Measurements from ENCODE around the gene UCP2. TPM values are rescaled to one million over a fixed set of nuclear protein-coding genes. Genes with fewer than 3 reads are reported as not detected.

The UCP2 gene, protein sequence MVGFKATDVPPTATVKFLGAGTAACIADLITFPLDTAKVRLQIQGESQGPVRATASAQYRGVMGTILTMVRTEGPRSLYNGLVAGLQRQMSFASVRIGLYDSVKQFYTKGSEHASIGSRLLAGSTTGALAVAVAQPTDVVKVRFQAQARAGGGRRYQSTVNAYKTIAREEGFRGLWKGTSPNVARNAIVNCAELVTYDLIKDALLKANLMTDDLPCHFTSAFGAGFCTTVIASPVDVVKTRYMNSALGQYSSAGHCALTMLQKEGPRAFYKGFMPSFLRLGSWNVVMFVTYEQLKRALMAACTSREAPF
- total RNA-seq (100 to 1,000 TPM; 467 to 468 TPM), total RNA-seq (5.0 to 409 (median 52.6) reads per million in 172 experiments)
- polyA plus RNA-seq (2013, experiment 1 of 2), result 435 TPM
- 492 TPM for polyA plus RNA-seq (2013, experiment 2 of 2)

- H3K9me3 Mint-ChIP-seq, result no peaks in the 10 kb centered on the region
- no peaks in the 10 kb centered on the region for H3K27me3 ChIP-seq (ENCODE audit: control insufficient read depth in 1 of 2, insufficient read depth in 2 of 2, low read length in 2 of 2)
- peaks cover 56% of the 10 kb centered on the region for H3K36me3 Mint-ChIP-seq (ENCODE audit: low read depth)
- H3K27ac ChIP-seq (ENCODE audit: low read depth in 1 of 2, low read length in 2 of 2), result peak within 1 kb of the TSS; percentile 81 to 96
- H3K4me3 ChIP-seq (ENCODE audit: low read length), result peak within 1 kb of the TSS; percentile 87
- H3K27ac Mint-ChIP-seq, result peak within 1 kb of the TSS; percentile 98
- ChIA-PET CTCF (interaction anchor here (1.0 to 4.2 kb wide), 3 partner anchors 12 to 22 kb away, joined by 7 to 26 read pairs (median 14); no protein-coding TSS in a partner anchor), POLR2A (interaction anchor here (0.6 to 18.9 kb wide), 8 partner anchors 12 to 510 kb away, joined by 3 to 366 read pairs (median 55); partner anchors contain the start of genes C2CD3, LIPT2 and PPME1)
- peaks cover 55% of the 10 kb centered on the region for H3K4me1 ChIP-seq (ENCODE audit: insufficient read depth, low read length)
- ATAC-seq (ENCODE audit: poor library complexity) (peak; percentile 55), DNase-seq (peak; percentile 71 to 90 (median 82))
- H3K4me3 Mint-ChIP-seq, result peak within 1 kb of the TSS; percentile 100
- H3K9me3 ChIP-seq (ENCODE audit: control insufficient read depth in 1 of 2, insufficient read depth in 1 of 2, low read length in 2 of 2), result no peaks in the 10 kb centered on the region
- peaks cover 43% of the 10 kb centered on the region for H3K36me3 ChIP-seq (ENCODE audit: insufficient read depth, low read length)
- peaks cover 62% of the 10 kb centered on the region for H3K4me1 Mint-ChIP-seq (ENCODE audit: low read depth)
- H3K27me3 Mint-ChIP-seq, result no peaks in the 10 kb centered on the region
- TF ChIP-seq, protein P1, sequence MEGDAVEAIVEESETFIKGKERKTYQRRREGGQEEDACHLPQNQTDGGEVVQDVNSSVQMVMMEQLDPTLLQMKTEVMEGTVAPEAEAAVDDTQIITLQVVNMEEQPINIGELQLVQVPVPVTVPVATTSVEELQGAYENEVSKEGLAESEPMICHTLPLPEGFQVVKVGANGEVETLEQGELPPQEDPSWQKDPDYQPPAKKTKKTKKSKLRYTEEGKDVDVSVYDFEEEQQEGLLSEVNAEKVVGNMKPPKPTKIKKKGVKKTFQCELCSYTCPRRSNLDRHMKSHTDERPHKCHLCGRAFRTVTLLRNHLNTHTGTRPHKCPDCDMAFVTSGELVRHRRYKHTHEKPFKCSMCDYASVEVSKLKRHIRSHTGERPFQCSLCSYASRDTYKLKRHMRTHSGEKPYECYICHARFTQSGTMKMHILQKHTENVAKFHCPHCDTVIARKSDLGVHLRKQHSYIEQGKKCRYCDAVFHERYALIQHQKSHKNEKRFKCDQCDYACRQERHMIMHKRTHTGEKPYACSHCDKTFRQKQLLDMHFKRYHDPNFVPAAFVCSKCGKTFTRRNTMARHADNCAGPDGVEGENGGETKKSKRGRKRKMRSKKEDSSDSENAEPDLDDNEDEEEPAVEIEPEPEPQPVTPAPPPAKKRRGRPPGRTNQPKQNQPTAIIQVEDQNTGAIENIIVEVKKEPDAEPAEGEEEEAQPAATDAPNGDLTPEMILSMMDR (IDR thresholded peaks at IDR 0.05), result no peak
- intact Hi-C loops (cut with DNase I, micrococcal nuclease), result loop anchor here in 1 of 2 experiments (2.0 to 5.0 kb wide), 2 partner anchors 14 to 190 kb away; partner anchors contain the start of genes C2CD3 and PPME1
These were observed at the start of gene UCP2 for GRCh38 chr11:73982595-73982989. Gene UCP2 (minus strand): TSS chr11:73982843. CDS start chr11:73978378, 4,465 bp downstream.

DNA sequence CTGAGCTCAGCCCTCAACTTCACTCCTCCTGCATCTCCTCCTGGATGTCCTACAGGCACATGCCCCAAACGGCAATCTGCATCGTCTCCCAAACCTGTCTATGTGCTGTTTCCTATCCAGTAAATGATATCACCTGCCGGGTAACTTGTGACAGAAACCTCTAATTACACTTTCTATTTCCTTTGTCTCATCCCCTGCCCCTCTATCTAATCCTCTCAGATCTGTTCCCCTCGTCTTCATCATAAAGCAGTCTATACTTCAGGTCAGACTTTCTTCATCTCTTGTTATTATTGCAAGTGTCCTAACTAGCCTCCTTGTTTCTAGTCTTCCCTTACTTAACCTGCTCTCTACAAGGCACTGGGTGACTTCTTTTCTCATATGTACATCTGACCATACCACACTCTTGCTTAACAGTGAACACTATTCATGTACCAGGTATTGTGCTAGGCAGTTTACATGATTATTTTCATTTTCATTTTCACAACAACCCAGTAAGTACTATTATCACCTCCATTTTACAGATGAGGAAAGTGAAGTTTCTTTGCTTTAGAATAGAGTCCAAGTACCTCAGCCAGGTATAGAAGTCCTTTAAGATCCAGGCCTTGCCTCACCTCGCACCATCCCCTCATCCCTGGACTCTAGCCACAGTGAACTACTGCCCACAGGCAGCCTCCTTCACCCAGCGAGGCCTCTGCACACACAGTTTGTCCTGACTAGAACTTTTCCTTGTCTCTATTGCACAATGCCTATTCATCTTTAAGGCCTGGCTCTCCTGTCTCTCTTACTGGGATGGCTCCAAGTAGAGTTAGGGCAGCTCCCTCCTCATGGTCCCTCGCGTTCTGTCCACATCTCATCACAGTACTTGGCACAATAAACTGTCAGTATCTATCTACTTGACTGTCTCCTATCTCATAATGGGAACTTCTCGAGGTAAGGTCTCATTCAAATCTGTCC is 48.4 kb upstream of the UCP2 start:
- peak overlapping the region; percentile 40 for H3K4me3 Mint-ChIP-seq
- H3K27ac Mint-ChIP-seq, result peak overlapping the region; percentile 70
- ChIA-PET POLR2A (interaction anchor here (0.6 to 1.0 kb wide), 2 partner anchors 19 to 26 kb away, joined by 3 read pairs; no protein-coding TSS in a partner anchor), CTCF (no interaction called here)
- peaks cover 29% of the 10 kb centered on the region for H3K36me3 ChIP-seq (ENCODE audit: insufficient read depth, low read length)
- no peaks in the 10 kb centered on the region for H3K9me3 ChIP-seq (ENCODE audit: control insufficient read depth in 1 of 2, insufficient read depth in 1 of 2, low read length in 2 of 2)
- intact Hi-C loops (cut with DNase I, micrococcal nuclease), result loop anchor here (2.0 to 5.0 kb wide), 2 partner anchors 18 to 34 kb away; no protein-coding TSS in a partner anchor
- H3K4me1 ChIP-seq (ENCODE audit: insufficient read depth, low read length), result peaks cover 25% of the 10 kb centered on the region
- H3K27me3 ChIP-seq (ENCODE audit: control insufficient read depth in 1 of 2, insufficient read depth in 2 of 2, low read length in 2 of 2), result no peaks in the 10 kb centered on the region
- H3K4me1 Mint-ChIP-seq (ENCODE audit: low read depth), result peaks cover 21% of the 10 kb centered on the region
- ATAC-seq (ENCODE audit: poor library complexity) (no peak), DNase-seq (peak in 1 of 14 experiments; percentile 41)
- H3K36me3 Mint-ChIP-seq (ENCODE audit: low read depth), result peaks cover 67% of the 10 kb centered on the region
- TF ChIP-seq, protein P1 (IDR thresholded peaks at IDR 0.05), result no peak
- H3K27ac ChIP-seq (ENCODE audit: low read depth in 1 of 2, low read length in 2 of 2), result peak overlapping the region in 1 of 2 donors; percentile 6
- no peaks in the 10 kb centered on the region for H3K27me3 Mint-ChIP-seq
- H3K9me3 Mint-ChIP-seq, result no peaks in the 10 kb centered on the region
- peak overlapping the region; percentile 2 for H3K4me3 ChIP-seq (ENCODE audit: low read length)

Data from CD4-positive, alpha-beta T cell (primary cell).